Daoy (cell line): ENCODE measurements around the gene BCAS4. TPM values are rescaled to one million over a fixed set of nuclear protein-coding genes. Genes with fewer than 3 reads are reported as not detected.

ENCODE experiments used
- DNase-seq: peaks from one replicate; pipeline ENCODE4 v3.0.0-alpha.2; 2015; ENCODE audit warnings: low read depth
- total RNA-seq: library from RNA; depleted of rRNA; stranded (reverse); fragments of >200 nt; shearing (Covaris generic); gene quantifications from 2 replicates; pipeline ENCODE4 v1.2.3, GENCODE V29; 2014

The BCAS4 gene
- total RNA-seq, 1 experiment from 2014 or later = 10.9 TPM

DNA sequence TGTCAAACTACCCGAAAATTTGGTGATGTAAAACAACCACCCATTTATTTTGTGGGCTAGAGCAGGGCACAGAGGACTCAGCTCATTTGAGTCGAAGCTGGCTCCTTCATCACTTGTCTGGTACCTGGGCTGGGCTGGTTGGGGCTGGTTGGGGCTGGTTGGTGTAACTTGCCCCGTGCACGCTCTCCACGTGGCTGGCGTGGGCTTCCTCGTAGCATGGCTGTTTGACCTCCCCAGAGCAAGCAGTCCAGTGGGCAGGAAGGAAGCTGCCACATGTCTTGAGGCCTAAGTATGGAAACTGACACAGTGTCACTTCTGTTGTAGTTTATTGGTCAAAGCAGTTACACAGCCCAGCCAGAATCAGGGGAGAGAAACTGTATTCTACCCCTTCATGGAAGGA, 27.1 kb downstream of the BCAS4 start:
- DNase-seq = no peak

DNA sequence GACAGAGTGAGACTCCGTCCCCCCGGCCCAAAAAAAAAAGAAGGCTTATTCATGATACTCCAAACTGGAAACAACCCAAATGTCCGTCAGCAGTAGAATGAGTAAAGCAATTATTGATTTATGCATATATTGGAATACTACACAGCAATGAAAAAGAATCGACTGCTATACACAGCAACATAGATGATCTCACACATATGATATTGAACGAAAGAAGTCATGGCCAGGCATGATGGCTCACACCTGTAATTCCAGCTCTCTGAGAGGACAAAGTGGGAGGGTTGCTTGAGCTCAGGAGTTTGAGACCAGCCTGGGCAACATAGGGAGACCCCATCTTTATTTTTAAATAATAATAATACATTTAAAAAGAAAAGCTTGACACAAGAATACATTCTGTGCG, 28.5 kb downstream of the BCAS4 start:
- DNase-seq = no peak

DNA sequence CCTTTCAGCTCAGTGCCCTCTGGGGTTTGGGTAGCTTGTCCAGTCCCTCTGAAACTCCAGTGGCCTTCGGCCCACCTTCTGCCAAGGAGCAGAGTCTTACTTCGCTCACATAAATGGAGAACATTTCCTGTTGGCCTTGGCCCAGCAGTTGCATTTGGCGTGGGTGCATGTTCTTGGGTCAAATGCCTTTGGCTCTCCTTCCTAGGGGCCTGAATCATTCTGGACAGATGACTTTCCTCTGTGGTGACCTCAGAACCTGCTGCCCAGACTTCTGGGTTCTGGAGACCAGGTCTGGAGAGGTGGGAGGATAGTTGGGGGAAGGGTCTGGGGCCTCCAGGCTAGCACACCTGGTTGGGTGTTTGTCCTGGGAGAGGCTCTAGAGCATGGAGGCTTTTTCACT, 29.3 kb downstream of the BCAS4 start:
- DNase-seq = peak; percentile 26

DNA sequence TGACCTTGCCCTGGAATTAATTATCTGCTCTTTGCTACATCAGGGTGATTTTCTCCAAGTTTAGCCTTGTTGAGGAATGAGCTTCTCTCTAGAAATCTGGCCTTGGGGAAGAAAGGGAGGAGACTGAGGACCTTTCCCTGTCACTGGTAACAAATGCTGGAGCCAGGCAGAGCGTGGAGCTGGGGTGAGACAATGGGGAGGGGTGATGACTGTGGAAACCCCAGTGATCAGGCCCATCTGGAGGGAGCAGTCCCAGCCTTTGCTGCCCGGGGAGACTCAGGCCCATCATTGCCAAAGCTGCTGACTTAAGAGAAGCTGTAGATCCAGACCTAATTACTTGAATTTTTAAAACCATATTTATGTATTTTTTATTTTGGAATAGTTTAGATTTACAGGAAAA, 31.3 kb downstream of the BCAS4 start:
- no peak for DNase-seq

DNA sequence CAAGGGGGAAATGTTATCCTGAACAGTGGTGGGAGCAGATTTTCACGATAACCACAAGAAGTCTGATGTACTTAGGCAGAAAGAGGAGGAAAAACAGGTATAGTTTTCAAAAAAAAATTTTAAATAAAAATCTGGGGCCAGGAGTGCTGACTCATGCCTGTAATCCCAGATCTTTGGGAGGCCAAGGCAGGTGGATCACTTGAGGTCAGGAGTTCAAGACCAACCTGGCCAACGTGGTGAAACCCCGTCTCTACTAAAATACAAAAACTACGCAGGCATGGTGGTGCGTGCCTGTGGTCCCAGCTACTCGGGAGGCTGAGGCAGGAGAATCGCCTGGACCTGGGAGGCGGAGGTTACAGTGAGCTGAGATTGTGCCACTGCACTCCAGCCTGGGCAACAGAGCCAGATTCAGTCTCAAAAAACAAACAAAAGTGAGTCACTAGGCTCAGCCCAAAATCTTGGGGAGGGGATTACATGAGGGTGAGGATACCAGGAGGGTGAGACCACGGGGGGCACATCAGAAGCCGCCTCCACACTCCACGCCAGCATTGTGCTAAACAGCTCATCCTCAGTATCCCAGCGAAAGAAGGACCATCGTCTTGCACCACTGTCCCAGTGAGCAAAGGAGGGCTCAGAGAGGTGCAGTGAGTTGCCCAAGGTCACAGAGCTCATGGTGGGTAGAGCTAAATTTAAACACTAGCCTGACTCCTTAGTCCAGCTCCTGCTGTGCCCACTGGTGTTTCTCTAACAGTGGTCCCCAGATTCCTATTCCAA, 33.7 kb downstream of the BCAS4 start:
- no peak for DNase-seq

DNA sequence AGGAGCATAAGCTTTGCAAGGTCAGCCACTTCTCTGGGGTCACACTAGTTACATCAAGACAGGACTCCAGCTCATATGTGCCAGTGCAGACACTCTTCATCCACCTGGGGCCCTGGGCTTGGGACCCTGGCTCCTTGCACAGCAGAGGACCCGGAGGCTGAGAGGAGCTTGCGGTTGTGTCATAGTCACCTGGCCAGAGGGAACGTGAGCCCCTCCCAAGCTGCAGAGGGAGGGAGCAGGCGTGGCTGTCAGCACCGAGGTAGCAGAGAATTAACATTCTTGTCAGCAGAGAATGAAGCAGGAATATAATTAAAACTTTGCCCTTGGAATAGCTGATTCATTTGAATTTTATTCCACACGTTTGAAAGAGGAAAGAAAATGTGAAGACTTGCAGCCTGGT, 36.8 kb downstream of the BCAS4 start:
- no peak for DNase-seq

DNA sequence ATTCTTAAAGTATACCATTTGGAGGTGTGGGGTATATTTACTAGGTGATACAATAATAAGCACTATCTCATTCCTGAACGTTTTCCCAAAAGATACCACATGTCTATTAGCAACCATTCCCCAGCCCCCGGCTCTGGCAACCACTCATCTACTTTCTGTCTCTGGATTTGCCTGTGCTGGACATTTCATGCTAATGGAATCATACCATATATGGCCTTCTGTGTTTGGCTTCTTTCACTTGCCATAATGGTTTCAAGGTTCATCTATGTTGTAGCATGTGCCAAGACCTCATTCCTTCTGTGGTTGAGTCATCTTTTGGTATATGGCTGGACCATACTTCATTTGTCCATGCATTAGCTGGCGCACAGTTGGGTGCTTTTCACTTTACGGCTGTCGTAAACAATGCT, 39.7 kb downstream of the BCAS4 start:
- DNase-seq = peak; percentile 63

DNA sequence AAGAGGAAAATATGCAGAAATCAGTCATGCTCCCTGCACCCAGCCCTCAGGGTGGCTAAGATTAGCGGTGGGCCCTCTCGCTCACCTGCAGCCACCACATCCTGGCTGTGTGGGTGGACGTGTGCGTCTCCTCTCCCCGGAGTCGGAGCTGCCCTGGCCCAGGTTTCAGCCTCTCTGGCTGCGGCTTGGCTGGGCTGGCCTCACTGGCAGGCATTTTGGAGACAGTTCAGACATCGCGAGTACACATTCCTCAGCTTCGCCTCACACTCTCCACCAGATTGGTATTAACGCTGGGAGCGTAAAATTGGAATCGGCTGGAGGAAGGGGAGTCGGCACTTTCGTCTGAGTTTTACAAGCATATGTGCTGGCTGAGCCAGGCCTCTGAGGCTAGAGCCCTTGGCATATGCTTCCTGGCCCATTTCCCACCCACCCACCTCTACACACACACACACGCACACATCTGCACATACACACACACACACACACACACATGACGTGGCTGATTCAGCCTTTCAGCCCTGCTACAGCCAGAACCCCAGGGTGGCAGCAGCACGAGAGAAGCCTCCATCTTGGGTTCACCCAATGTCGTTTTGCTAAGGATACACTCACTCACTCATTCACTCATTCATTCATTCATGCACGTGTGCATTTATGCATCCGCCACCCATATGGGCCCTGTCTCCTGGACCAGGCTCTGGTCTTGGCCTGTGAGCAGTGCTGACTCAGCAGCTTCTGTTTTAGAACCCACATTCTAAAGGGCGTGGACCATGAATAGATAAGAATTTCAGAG, 42.9 kb downstream of the BCAS4 start:
- DNase-seq = peak; percentile 65

DNA sequence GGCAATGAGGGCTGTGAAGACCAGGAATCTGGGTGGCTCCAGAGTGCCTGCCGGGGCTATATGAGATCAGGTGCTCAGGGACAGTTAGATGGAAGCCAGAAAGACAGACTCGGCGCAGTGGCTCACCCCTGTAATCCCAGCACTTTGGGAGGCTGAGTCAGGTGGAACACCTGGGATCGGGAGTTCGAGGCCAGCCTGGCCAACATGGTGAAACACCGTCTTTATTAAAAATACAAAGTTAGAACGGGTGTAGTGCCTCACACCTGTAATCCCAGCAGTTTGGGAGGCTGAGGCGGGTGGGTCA, 43.4 kb downstream of the BCAS4 start:
- DNase-seq = no peak

DNA sequence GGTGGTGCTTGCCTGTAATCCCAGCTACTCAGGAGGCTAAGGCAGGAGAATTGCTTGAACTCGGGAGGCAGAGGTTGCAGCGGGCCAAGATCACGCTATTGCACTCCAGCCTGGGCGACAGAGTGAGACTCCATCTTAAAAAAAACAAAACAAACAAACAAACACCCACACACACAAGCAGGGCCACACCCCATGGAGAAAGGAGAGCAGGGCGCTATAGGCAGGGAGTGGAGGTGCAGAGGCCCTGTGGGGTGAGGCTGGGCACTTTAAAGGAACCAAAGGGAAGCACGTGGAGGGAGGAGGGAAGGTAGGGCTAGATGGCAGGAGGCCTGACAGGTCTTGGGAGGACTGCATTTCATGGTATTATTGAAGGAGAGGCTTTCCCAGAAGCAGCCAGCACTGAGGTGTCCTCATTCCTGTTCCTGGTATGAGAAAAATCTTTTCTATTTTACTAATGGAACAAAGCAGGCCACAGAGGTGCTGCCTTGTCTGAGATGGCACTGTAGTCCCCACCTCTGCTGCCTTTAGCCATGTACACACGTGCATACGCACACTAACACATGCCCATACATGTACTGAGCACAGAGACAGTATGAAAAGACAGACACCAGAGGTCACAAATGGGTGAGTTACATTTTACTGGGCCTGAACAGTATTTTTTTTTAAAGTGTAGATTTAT, 44.0 kb downstream of the BCAS4 start:
- no peak for DNase-seq

DNA sequence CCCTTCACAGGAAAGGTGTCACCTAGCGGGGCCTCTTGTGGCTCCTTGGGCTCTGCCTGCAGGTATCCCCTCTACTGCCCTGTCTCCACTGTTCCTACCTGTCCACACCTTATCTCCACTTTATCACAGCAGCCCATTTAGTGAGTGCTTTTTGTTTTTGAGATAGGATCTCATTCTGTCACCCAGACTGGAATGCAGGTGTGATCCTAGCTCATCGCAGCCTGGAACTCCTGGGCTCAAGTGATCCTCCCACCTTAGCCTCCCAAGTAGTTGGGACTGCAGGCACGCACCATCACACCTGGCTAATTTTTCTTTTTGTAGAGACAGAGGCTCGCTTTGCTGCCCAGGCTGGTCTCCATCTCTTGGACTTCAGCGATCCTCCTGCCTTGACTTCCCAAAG, 48.0 kb downstream of the BCAS4 start:
- no peak for DNase-seq

DNA sequence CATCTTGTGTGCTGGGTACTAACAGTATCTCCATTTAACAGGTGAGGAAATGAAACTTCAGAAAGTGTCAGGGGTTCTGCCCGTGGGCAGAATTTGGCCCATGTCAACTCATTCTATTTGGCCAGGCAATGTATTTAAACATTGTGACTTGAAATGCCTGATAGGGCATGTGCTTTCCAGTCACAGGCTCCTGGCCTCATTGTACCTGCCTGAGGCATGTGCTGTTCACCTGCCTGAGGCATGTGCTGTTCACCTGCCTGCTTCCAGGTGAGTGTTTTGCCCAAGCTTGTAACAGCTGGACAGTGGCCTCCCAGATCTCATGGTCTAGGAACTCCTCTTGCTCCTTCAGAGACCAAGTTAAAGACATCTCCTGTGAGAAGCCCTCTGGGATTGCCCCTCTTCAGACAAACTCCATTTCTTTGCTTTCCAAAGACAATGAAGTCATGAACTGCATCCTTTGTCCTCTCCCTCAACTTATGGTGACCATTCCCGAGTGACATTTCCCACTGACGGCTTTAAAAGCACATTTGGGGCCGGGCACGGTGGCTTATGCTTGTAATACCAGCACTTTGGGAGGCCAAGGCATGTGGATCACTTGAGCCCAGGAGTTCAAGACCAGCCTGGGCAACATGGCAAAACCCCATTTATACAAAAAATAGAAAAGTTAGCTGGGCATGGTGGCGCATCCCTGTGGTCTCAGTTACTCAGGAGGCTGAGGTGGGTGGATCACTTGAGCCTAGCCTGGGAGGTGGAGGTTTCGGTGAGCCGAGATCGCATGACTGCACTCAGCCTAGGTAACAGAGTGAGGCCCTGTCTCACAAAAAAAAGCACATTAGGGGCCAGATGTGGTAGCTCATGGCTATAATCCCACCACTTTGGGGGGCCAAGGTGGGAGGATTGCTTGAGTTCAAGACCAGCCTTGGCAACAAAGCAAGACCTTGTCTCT, 48.7 kb downstream of the BCAS4 start:
- DNase-seq = no peak

DNA sequence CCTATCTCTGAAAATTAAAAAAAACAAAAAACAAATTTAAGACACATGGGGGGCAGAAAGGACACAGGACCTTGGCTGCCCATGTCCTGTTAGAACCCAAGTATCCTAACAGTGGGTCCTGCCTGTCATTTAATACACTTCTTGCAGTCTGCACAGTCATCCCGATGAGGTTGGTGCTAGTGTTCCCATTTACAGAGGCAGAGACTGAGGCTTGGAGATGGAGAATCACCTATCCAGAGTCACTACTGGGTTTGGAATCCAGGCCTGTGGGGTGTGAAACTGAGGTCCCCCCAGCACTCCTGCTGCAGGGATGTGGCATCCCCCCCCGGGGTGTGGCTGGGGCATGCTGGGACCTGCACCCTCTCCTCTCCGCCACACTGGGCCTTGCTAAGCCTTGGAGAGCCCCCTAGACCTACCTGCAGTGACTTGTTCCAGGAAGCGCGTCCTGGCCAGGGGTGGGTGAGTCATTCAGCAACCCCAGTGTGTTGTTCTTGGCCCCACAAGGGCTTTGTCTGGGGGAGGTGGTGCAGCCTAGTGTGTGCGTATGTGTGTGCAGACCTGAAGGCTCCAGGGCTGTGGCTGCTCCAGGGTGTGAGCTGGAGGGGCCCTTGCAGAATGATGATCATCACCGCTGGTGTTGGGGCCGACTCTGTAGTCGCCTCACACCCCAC, 49.7 kb downstream of the BCAS4 start:
- DNase-seq = peak; percentile 95

DNA sequence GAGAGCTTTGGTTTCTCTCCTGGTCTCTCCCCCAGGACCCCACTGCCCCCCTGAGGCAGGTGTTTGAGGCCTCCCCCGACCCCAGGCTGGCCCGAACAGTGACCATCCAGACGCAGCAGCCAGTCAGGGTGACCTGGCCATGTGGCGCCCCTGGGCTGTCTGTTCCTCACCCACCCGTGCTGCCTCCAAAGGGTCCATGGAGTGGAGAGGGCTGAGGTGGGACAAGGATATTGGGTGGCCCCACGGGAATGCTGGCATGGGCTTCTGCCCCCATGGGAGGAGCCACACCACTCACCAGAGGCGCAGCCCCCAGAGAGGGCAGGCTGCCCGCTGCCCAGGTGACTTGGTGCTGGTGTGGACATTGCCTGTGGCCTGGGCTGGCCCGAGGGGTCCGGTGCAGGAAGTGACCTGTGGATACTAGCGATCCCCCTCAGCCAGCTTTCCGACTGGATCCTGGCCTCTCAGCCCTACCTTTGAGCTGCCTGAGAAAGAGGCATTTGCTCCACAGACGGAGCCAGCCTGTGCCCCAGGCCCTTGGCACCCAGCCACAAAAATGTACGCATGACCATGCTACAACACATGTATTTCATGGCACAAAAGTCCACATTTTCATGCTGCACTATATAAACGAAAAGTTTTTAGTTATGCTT, 50.8 kb downstream of the BCAS4 start:
- no peak for DNase-seq

DNA sequence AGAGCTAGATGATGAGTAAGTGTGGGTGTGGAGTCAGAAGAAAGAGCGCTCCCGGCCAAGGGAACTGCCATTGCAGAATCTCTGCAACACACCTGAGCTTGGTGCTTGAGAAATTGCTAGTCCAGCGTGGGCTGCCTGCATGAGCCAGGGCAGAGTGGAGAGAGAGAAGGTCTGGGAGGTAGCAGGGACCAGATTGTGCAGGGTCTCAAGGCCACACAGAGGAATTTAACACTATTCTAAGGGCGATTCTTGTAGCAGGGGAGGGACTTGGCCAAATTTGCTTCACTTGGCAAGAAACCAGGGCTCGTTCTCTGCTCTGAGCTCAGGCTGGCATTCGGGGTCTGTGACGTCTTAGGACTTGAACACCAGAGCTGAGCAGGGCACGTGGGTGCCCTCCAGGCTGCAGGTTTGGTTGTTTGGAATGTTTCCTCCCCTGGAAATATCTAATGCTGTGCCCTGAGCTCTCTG, 53.5 kb downstream of the BCAS4 start:
- no peak for DNase-seq

DNA sequence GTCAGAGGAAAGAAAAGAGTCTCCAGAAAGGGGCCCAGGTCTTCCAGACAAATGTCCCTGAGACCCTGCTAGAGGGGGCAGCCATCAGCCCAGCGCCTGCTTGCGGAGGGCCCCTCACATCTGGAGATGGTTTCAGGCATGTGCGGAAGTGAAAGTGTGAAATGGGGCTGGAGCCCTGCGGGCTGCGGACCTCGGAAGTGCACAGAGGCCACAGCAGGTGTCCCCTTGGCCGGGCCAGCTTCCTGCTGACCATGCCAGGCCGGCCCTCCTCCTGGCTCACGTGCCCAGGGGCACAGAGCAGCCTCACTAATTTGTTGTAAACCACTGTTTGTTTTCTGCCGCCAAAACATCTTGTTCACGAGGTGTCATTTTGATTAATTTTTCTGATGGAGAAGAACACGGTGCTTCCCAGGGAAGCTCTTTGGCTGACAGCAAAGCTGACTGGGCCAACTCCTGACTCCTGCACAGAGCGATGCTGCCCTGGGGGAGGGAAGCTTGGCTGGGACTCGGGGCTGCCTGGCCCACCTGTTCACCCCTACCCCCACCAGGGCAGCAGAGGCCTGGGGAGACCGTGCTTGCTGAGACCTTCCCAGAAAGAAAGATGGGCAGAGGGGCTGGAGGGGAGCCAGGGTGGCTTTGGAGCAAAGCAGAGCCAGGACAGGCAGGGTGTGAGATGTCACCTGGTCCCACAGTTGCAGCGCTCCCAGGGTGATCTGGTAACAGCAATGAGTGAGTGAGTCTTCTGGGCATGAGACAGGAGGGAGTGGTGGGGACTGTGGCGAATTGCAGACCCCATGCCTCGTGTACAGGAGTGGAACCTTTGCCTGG, 54.2 kb downstream of the BCAS4 start:
- no peak for DNase-seq

DNA sequence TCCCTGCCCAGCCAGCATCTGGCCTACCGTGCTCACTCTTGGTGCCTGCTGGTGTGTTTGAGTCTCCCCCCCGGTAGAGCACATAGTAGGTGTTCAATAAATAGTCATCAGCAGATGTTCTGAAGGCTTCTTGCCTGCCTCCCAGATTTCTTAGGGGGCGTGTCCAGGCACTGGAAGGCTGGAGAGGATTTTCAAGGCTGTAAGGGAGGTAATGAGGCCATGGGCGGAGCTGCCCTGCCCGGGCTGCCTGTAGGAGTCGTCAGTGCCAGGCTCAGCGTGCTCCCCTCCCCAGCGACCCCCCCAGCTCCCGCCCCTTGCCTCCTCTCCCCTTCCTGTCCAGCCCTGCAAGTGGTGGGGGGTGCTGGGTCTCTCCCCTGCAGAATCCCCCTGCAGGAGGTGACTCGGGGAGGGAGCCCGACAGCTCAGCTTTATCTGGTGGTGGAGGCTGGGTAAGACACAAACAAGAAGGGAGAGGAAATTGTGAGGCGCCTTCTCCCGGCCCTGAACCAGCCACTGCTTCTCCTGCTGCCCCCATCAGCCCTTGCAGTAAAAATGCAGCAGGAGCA, 55.9 kb downstream of the BCAS4 start:
- no peak for DNase-seq

DNA sequence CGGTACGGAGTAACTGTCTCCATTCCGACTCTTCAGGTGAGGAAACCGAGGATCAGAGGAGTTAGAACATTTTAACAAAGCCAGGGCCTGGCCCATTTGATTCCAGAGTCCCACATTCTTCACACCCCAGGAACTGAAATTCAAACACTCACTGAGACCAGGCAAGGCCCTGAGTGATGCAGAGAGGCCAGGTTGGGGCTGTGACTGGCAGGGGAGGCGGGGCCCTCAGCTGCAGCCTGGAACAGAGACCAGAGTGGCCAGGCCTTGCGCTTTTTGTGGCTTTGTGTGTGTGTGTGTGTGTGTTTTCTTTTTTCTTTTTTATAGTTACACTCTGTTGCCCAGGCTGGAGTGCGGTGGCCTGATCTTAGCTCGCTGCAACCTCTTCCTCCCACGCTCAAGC, 57.2 kb downstream of the BCAS4 start:
- no peak for DNase-seq

DNA sequence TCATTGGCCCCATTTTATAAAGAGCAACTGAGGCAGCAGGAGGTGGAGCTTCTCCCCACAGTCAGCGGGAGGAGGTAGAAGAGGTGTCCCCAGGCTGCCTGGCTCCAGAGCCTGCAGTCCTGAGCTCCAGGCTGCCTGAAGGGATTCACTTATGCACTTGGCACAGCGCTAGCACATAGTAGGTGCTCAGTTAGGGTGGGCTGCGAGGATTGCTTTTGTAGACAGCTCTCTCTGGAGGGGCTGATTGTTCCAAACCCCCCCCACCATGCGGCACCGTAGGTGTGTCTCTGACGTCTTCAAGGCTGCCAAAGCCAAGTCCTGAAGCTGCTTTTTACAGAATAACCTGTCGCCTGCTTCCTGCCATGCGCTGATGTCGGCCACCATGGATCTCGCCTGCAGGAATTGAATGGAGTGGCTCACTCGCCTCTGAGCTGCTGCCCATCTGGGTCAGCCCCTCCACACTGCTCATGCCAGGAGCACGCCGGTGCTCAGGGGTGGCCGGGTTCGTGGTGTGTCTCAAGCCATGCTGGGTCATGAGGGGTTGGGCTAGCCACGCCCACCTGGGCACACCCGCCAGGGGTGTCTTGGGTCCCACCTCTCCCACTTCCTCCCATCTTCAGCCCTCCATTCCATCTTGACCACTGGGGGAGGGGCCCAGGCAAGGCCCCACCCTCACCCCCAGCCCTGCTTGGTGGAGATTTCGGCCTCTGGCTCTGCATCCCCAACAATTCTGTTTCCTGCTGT, 59.8 kb downstream of the BCAS4 start:
- no peak for DNase-seq
